GM18517 (cell line): Measurements from ENCODE around the gene CACHD1.

Source experiments
- ATAC-seq: cut with Tn5 transposase; IDR thresholded peaks from one replicate; pipeline ENCODE4 v1.9.1; 2021; ENCODE audit warnings: mild to moderate bottlenecking, moderate library complexity; ENCODE audit not compliant: unreplicated experiment

Gene CACHD1

DNA sequence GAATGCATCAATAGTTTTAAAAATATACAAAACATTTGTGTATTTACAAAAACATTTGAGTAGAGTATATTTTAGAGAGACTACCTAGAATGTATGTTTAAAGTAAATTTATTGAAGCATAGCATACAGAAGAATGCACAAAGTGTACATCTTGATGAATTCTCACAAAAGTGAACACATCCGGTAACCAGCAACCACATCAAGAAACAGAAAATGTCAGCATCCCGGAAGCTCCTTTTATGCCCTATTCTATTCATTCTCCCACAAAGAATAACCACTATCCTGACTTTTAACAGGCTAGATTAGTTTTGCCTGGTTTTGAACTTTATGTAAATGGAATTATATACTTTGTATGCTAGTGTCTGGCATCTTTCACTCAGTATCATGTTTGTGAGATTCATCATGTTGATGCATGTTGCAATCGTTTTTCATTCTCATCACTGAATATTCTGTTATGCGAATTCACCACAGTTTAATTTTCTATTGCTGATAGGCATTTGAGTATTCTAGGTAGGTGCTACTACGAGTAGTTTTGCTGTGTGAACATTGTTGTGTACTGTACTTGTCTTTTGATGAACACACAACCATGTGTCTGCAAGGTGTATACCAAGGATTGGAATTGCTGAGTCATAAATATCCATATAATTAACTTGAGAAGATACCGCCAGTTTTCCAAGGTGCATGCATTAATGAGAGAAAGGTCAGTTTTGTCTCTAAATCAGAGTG, 75.4 kb downstream of the CACHD1 start:
- no peak for ATAC-seq

- no peak for ATAC-seq
Measured at GRCh38 chr1:64546013-64546412, 76.1 kb downstream of the CACHD1 start.

- no peak for ATAC-seq
Measured at GRCh38 chr1:64549464-64550239, 79.7 kb downstream of the CACHD1 start.

DNA sequence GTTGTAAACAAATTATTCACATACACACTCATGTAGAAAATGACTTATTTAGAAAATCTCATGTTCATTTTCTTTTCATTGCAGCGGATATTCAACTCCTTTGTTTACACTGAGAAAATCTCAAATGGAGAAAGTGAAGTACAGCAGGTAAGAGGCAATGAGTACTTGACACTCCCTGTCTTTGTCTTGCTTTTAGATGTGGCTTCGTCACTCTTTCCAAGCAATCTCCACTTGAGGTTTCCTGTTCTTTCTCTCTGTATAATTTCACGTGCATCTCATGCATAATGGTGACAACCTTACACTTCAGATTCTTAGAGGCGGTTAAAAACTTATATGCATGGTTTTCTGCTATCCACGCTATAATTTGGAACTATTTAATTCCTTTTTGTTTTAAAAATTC, 80.6 kb downstream of the CACHD1 start:
- no peak for ATAC-seq

DNA sequence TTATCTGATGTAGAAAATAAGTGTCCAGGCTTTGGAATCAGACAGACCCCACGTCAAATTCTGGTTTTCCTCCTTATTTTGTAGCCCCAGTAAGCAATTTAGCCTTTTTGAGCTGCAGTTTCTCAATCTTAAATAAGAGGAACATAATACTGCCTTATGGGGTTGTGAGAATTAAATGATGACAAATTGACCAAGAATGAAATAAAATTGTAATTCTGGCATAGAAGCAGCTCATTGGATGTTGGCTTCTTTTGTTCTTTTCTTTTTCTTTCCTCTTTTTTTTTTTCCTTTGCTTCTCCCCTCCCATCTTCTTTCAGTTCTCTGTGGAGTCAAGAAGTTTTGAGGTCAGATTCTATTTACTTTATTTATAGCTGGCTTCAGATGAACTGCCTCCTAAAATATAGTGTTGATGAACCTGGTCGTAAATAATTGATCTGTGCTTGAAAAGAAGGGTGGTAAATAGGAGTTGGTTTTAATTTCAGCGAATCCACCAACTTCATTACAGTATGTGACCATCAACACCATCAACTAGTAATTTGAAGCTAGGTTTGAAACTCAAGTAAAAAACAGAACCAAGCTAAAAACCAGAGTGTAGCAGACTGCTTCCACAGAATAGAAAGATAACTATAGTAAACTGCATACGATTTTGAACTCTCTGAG, 81.1 kb downstream of the CACHD1 start:
- no peak for ATAC-seq

DNA sequence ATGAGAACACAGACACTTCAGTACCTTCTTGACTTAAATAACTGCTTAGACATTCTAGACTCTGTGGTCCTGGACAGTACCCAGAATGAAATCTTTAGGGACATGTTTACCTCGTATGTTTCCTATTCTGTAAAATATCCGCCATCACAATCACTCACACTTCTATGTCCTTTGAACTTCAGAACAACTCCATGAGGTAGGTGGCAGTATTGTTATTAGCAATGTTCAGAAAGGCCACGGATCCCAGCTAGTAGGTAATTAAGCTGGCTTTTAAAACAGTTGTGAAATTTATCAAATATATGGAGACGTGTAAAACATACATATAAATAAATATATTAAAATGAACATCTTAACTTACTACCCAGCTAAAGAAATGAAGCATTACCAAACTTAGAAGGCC, 83.4 kb downstream of the CACHD1 start:
- no peak for ATAC-seq

GRCh38 chr1:64555947-64556346, 86.0 kb downstream of the CACHD1 start:
- ATAC-seq: no peak

DNA sequence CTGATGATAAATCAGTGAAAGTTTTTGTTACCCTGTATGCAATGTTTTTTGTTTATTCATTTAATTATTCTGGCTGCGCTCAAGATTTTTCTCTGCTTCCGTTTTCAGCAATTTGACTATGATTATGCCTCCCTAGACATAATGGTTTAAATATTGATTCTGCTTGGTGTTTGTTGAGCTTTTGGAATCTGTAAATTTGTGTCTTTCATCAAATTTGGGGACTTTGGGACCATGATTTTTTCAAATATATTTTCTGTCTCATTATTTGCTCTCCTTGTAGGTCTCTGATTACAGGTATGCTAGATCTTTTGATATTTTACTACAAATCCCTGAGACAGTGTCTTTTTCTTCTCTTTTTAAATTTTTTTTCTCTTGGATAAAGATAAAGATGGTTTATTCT, 92.1 kb downstream of the CACHD1 start:
- no peak for ATAC-seq

- ATAC-seq: no peak
Measured at GRCh38 chr1:64563958-64564565, 94.1 kb downstream of the CACHD1 start.

DNA sequence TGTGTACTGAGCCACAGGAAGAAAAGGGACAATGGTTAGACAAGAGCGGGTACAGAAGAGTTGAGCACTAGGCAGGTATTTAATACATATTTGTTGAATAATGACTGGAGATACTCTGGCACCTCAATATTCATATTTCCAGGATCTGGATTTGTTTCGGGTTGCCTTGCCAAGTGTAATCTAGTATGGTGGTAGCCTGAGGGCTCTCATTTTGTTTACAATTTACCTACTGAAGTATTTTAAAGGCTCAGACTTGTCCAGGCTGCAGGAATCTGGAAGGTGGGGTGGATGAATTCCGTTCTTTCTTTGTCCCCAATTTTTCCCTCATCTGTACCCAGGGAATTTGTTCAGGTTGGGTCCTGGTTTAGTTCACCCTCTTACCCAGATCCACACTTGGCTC, 95.0 kb downstream of the CACHD1 start:
- ATAC-seq: no peak

GRCh38 chr1:64567426-64568170, 97.7 kb downstream of the CACHD1 start:
- no peak for ATAC-seq

GRCh38 chr1:64568171-64568450, 98.2 kb downstream of the CACHD1 start:
- no peak for ATAC-seq

- ATAC-seq: no peak
Measured at GRCh38 chr1:64569411-64569810, 99.5 kb downstream of the CACHD1 start.

DNA sequence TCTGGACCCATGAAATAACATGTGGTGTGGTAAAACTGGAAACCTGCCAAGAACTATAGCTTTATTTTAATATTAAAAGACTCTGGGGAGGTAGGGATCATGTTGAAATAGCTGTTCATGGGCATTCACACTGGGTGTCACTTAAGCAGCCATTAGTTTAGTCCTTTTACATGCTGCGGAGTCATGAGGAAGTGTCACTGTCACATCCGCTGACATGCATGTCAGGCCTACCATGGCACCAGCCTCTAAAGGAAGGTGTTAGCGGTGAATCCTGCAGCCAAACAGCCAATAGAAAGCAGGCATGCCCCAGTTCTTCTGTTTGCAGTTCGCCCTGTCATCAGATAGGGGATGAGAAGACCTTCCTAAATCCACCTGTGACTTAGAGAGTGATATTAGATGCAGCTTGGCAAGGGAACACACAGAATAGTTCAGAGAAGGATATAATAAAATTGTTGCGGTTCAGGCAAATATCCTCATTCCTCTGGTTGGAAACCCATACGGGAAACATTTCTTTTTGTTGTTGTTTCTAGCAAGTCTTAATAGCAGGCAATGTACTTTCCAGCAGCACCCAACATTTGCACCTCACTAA, 100.4 kb downstream of the CACHD1 start:
- ATAC-seq: no peak

DNA sequence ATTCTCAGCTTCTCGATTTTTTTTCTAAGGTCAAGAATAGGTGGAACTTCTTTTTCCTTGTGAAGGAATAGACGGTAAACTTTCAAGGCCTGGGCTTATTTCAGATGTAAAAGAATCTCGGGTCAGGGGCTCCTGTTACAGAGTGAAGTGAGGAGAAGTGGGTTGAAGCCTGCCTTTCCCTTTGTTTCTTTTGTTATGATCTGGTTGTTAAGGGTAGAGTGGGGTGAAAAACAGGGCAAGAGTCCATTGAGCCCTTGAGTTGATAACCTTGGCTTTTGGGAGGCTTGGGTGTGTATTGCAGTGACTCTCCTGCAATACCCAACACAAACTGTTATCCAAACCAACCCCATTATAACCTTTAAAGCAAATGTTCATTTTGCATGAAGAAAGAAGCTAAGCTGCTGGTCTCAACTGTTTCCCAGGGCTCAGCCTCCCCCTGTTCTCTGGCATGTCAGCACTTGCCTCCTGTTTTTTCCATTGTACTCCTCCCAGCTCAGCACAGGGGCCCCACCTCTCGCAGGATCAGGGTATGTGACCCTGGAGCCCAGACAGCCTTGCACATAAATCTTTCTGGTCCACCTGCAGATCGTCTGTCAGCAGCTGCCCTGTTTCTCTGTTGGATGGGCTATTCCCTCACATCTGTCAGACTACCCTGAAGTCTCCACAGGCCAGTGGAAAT, 102.4 kb downstream of the CACHD1 start:
- ATAC-seq: no peak

DNA sequence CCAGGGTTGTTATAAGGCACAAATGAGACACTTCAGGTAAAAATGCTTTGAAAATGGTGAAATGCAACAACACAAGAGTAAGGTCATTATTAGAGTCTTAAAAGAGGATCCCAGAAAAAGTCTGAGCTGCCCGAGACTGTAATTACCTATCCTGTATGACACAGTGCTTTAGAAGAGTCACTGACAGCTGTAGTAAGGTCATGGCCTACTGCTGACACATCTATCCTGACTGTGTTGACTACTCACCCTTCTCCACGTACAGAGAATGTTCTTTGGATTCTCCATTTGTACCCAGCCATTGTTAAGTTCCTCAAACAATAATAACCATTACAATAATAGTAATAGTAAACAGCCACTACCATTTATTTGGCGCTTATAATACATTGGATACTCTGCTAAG, 104.4 kb downstream of the CACHD1 start:
- ATAC-seq: no peak

DNA sequence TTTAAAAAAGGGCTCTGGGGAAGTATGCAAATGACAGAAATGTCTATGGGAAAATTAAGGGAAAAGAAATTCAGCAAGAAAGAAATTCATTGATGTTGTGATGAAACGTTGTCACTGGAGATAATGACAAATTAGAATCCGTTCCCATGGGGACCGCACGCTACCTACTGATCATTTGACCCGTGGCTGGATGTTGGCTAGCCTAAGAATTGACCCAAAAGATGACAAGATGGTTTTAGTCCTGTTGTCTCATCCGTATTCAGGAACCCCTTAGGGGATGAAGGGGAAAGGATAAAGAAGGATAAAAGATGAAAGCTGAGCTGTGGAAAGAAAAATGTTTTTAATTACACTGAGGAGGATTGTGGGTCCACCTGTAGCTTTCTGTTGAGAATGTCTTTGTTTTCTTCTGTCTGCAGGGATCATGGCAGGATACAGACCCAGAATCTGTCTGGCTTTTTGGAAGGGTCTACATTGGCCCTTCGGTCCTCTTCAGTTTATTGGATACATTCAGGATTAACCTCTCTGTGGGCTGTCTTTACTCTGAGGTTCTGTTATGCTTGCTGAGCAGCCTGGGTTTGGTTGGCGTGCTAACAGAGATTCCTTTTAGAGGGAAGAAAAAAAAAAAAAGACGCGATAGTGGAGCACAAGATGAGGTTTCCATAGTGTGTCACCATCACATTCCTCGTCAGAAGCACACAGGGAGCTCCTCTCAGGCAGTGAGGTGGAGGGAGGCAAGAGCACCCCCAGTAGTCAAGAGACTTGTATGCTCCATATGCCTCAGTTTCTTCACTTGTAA, 106.2 kb downstream of the CACHD1 start:
- no peak for ATAC-seq

DNA sequence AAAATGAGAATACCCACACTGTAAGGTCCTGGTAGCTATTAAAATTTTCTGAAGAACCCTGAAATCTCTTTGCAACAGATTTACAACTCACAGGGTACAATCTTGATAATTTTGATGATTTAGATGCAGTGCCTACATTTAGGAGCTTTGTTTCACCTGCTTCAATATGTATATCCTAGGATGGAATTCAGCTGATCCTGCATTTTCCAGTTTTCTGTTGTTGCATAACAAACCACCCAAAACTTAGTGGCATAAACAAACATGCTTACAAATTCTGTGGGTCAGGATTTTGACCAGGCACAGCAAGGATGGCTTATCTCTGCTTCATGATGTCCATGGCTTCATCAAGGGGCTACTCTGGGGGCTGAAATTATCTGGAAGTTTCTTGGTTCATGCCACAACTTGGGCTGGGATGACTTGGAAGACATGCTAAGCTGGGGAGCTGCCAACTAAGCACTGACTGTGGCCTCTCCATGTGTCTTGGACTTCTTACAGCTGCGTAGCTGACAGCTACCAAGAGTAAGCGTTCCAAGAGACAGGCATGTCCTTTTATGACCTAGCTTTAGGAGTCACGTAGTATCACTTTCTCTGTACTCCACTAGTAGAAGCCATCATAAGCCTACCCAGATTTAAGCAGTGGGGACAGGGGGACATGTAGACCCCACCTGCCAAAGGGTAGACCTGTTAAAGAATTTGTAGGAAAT, 108.5 kb downstream of the CACHD1 start:
- ATAC-seq: no peak

- no peak for ATAC-seq
Measured at GRCh38 chr1:64579767-64580166, 109.8 kb downstream of the CACHD1 start.
